AG04450 (cell line): Measurements from ENCODE around the gene KSR2. TPM values are rescaled to one million over a fixed set of nuclear protein-coding genes. Genes with fewer than 3 reads are reported as not detected.

Experiments
- CTCF ChIA-PET: fragments of 300-600, 350-600 bp; formaldehyde crosslinking; extraction: SDS; loops from one replicate; lab custom pipeline; 2022; ENCODE audit warnings: antibody characterized with exemption, inconsistent platforms; lab: Charles Lee
- POLR2A ChIA-PET: fragments of 350-600 bp; formaldehyde crosslinking; extraction: SDS; loops from one replicate; lab custom pipeline; 2021; ENCODE audit warnings: antibody characterized with exemption, inconsistent platforms; lab: Yijun Ruan, JAX
- DNase-seq: peaks from one replicate; pipeline ENCODE4 v3.0.0-alpha.2; 2011; ENCODE audit warnings: low read depth, low spot score
- H3K27ac ChIP-seq: one replicate; pipeline ENCODE4 v1.5.1; 2012; ENCODE audit warnings: low read depth, low read length, control low read depth
- H3K27me3 ChIP-seq: one replicate; pipeline ENCODE4 v1.6.0; 2012; ENCODE audit warnings: low read length; ENCODE audit not compliant: control insufficient read depth, insufficient read depth
- H3K4me3 ChIP-seq: 2 replicates; pipeline ENCODE4 v1.5.1; 2011; ENCODE audit warnings: mild to moderate bottlenecking, low read depth, low read length, control low read depth
- H3K9me3 ChIP-seq: 2 replicates; pipeline ENCODE4 v1.5.1; 2012; ENCODE audit warnings: low read length; ENCODE audit not compliant: control insufficient read depth, insufficient read depth
- CTCF ChIP-seq: IDR thresholded peaks from 2 replicates; pipeline ENCODE4 v1.5.1; 2011; ENCODE audit warnings: low read depth, low read length, control low read depth, inconsistent platforms
- polyA plus RNA-seq: library from polyadenylated mRNA; depleted of rRNA; stranded (reverse); fragments of >200 nt; gene quantifications from 2 replicates; pipeline ENCODE4 v1.2.3, GENCODE V29; 2011

KSR2 gene
- polyA plus RNA-seq, 1 experiment, result not detected

- Histone ChIP-seq H3K4me3 (no peak overlapping the region), H3K9me3 (peaks cover 20% of the 10 kb centered on the region; the same call in 1 of the 2 replicates), H3K27ac (no peak overlapping the region), H3K27me3 (no peaks in the 10 kb centered on the region)
- ChIA-PET POLR2A (no interaction called here), CTCF (no interaction called here)
- TF ChIP-seq CTCF, result no peak
- no peak for DNase-seq
Observed at GRCh38 chr12:117718559-117718958, 250.2 kb downstream of the KSR2 start.

GRCh38 chr12:117718141-117718540 is 250.6 kb downstream of the KSR2 start:
- Histone ChIP-seq H3K9me3 (peaks cover 20% of the 10 kb centered on the region; the same call in 1 of the 2 replicates), H3K27me3 (no peaks in the 10 kb centered on the region), H3K27ac (no peak overlapping the region), H3K4me3 (no peak overlapping the region)
- CTCF ChIA-PET, result no interaction called here
- no peak for TF ChIP-seq CTCF
- DNase-seq, result no peak
- POLR2A ChIA-PET, result no interaction called here

GRCh38 chr12:117714203-117714602 is 254.6 kb downstream of the KSR2 start:
- Histone ChIP-seq H3K27me3 (no peaks in the 10 kb centered on the region), H3K4me3 (no peak overlapping the region), H3K27ac (no peak overlapping the region), H3K9me3 (peaks cover 15% of the 10 kb centered on the region; the same call in 1 of the 2 replicates)
- no peak for TF ChIP-seq CTCF
- no peak for DNase-seq
- POLR2A ChIA-PET, result no interaction called here
- CTCF ChIA-PET, result no interaction called here

GRCh38 chr12:117710121-117710520 is 258.7 kb downstream of the KSR2 start:
- Histone ChIP-seq H3K4me3 (no peak overlapping the region), H3K9me3 (peaks cover 9% of the 10 kb centered on the region; the same call in 1 of the 2 replicates), H3K27ac (no peak overlapping the region), H3K27me3 (no peaks in the 10 kb centered on the region)
- ChIA-PET POLR2A (no interaction called here), CTCF (no interaction called here)
- DNase-seq, result no peak
- no peak for TF ChIP-seq CTCF

GRCh38 chr12:117707861-117708260 is 260.9 kb downstream of the KSR2 start:
- ChIA-PET POLR2A (no interaction called here), CTCF (no interaction called here)
- no peak overlapping the region for H3K4me3 ChIP-seq
- H3K27ac ChIP-seq, result no peak overlapping the region
- TF ChIP-seq CTCF, result no peak
- no peak for DNase-seq
- H3K27me3 ChIP-seq, result no peaks in the 10 kb centered on the region
- H3K9me3 ChIP-seq, result peaks cover 10% of the 10 kb centered on the region; the same call in 1 of the 2 replicates
